Astrocyte (in vitro differentiated cells and primary cell): ENCODE measurements around the gene CD244. TPM values are rescaled to one million over a fixed set of nuclear protein-coding genes. Genes with fewer than 3 reads are reported as not detected.

Experiments used
- DNase-seq: peaks from one replicate; pipeline ENCODE4 v3.0.0-alpha.2; 2010; ENCODE audit warnings: low read depth
- FAIRE-seq: peaks from 2 replicates; lab custom pipeline; 2011; peaks lifted over from hg19 to GRCh38; lab: Jason Lieb, UNC
- H2AFZ ChIP-seq: 2 replicates; pipeline ENCODE4 v1.6.0; 2012; ENCODE audit warnings: low read depth, low read length, inconsistent platforms
- H3K27ac ChIP-seq: 2 replicates; pipeline ENCODE4 v1.5.1; 2011; ENCODE audit warnings: low read depth, low read length, inconsistent platforms
- H3K27me3 ChIP-seq: 2 replicates; pipeline ENCODE4 v1.6.0; 2011; ENCODE audit warnings: low read length, inconsistent platforms; ENCODE audit not compliant: insufficient read depth
- H3K36me3 ChIP-seq: 2 replicates; pipeline ENCODE4 v1.5.1; 2011; ENCODE audit warnings: low read length, inconsistent platforms; ENCODE audit not compliant: insufficient read depth
- H3K4me1 ChIP-seq: 2 replicates; pipeline ENCODE4 v1.5.1; 2011; ENCODE audit warnings: low read length, inconsistent platforms; ENCODE audit not compliant: insufficient read depth
- H3K4me2 ChIP-seq: 2 replicates; pipeline ENCODE4 v1.6.0; 2012; ENCODE audit warnings: low read length, inconsistent platforms
- H3K4me3 ChIP-seq: 2 replicates; pipeline ENCODE4 v1.5.1; 2011; ENCODE audit warnings: low read depth, mild to moderate bottlenecking, low read length, inconsistent platforms; ENCODE audit not compliant: insufficient read depth
- H3K79me2 ChIP-seq: 2 replicates; pipeline ENCODE4 v1.6.0; 2012; ENCODE audit warnings: mild to moderate bottlenecking, low read length, inconsistent platforms; ENCODE audit not compliant: insufficient read depth
- H3K9ac ChIP-seq: 2 replicates; pipeline ENCODE4 v1.6.0; 2012; ENCODE audit warnings: mild to moderate bottlenecking, low read length, inconsistent platforms
- H3K9me3 ChIP-seq: 2 replicates; pipeline ENCODE4 v1.5.1; 2012; ENCODE audit warnings: low read depth, mild to moderate bottlenecking, low read length, inconsistent platforms; ENCODE audit not compliant: insufficient read depth
- H4K20me1 ChIP-seq: 2 replicates; pipeline ENCODE4 v1.6.0; 2012; ENCODE audit warnings: low read length, inconsistent platforms; ENCODE audit not compliant: insufficient read depth
- H3K27ac Mint-ChIP-seq: one replicate; pipeline ENCODE4 v1.8.0; 2021; ENCODE audit warnings: mild to moderate bottlenecking, mixed read lengths; ENCODE audit not compliant: unreplicated experiment
- H3K27me3 Mint-ChIP-seq: one replicate; pipeline ENCODE4 v1.8.0; 2021; ENCODE audit warnings: low read depth, mixed read lengths; ENCODE audit not compliant: unreplicated experiment
- H3K36me3 Mint-ChIP-seq: one replicate; pipeline ENCODE4 v1.8.0; 2021; ENCODE audit warnings: low read depth, mixed read lengths; ENCODE audit not compliant: unreplicated experiment
- H3K4me1 Mint-ChIP-seq: one replicate; pipeline ENCODE4 v1.8.0; 2021; ENCODE audit warnings: low read depth, mixed read lengths; ENCODE audit not compliant: unreplicated experiment
- H3K4me3 Mint-ChIP-seq: one replicate; pipeline ENCODE4 v1.8.0; 2021; ENCODE audit warnings: mild to moderate bottlenecking, moderate library complexity, mixed read lengths; ENCODE audit not compliant: unreplicated experiment
- H3K9me3 Mint-ChIP-seq: one replicate; pipeline ENCODE4 v1.8.0; 2021; ENCODE audit warnings: mild to moderate bottlenecking, mixed read lengths; ENCODE audit not compliant: unreplicated experiment
- CTCF ChIP-seq: IDR thresholded peaks from 2 replicates; pipeline ENCODE4 v1.5.1; 2011; ENCODE audit warnings: low read depth, mild to moderate bottlenecking, inconsistent platforms, low read length, moderate library complexity; ENCODE audit not compliant: insufficient read depth
- EZH2 ChIP-seq: IDR thresholded peaks from 2 replicates; pipeline ENCODE4 v1.6.1; 2012; ENCODE audit warnings: mild to moderate bottlenecking, low read length, inconsistent platforms; ENCODE audit not compliant: insufficient read depth
- total RNA-seq: library from RNA; stranded (reverse); gene quantifications from 2 replicates; pipeline ENCODE4 v1.2.1, GENCODE V29; 2021

The CD244 gene
- total RNA-seq, 1 donor from 2014 or later = not detected

GRCh38 chr1:160891474-160891873 is 28.8 kb upstream of the CD244 start:
- Mint-ChIP-seq H3K27me3 (peaks cover 10% of the 10 kb centered on the region), H3K27ac (no peak overlapping the region), H3K4me3 (no peak overlapping the region), H3K9me3 (peaks cover 6% of the 10 kb centered on the region), H3K36me3 (no peaks in the 10 kb centered on the region), H3K4me1 (no peaks in the 10 kb centered on the region)
- Histone ChIP-seq H4K20me1 (no peaks in the 10 kb centered on the region), H3K36me3 (no peaks in the 10 kb centered on the region), H3K4me1 (no peaks in the 10 kb centered on the region), H3K4me2 (no peak overlapping the region), H3K4me3 (no peak overlapping the region), H2AFZ (no peak overlapping the region), H3K79me2 (no peaks in the 10 kb centered on the region), H3K9me3 (no peaks in the 10 kb centered on the region), H3K27ac (no peak overlapping the region), H3K9ac (no peak overlapping the region), H3K27me3 (no peaks in the 10 kb centered on the region)
- no peak for TF ChIP-seq EZH2
- TF ChIP-seq CTCF = no peak
- no peak for FAIRE-seq
- DNase-seq = no peak

- H3K27me3 Mint-ChIP-seq = peaks cover 4% of the 10 kb centered on the region
- no peak overlapping the region for H3K4me3 Mint-ChIP-seq
- H3K36me3 ChIP-seq = no peaks in the 10 kb centered on the region
- H3K36me3 Mint-ChIP-seq = no peaks in the 10 kb centered on the region
- peaks cover 3% of the 10 kb centered on the region for H3K9me3 Mint-ChIP-seq
- no peak overlapping the region for H3K27ac ChIP-seq
- H2AFZ ChIP-seq = no peak overlapping the region
- H3K4me3 ChIP-seq = no peak overlapping the region
- H3K79me2 ChIP-seq = no peaks in the 10 kb centered on the region
- no peak for FAIRE-seq
- H4K20me1 ChIP-seq = no peaks in the 10 kb centered on the region
- DNase-seq = no peak
- H3K27me3 ChIP-seq = no peaks in the 10 kb centered on the region
- no peaks in the 10 kb centered on the region for H3K4me1 ChIP-seq
- H3K4me2 ChIP-seq = no peak overlapping the region
- H3K9me3 ChIP-seq = no peaks in the 10 kb centered on the region
- H3K27ac Mint-ChIP-seq = no peak overlapping the region
- no peak overlapping the region for H3K9ac ChIP-seq
- TF ChIP-seq EZH2 = no peak
- TF ChIP-seq CTCF = no peak
- no peaks in the 10 kb centered on the region for H3K4me1 Mint-ChIP-seq
Measured at GRCh38 chr1:160888926-160889325, 26.2 kb upstream of the CD244 start.

- no peak overlapping the region for H3K4me3 Mint-ChIP-seq
- no peaks in the 10 kb centered on the region for H3K36me3 ChIP-seq
- DNase-seq (no peak), FAIRE-seq (no peak)
- H3K9me3 ChIP-seq = no peaks in the 10 kb centered on the region
- no peaks in the 10 kb centered on the region for H3K36me3 Mint-ChIP-seq
- H3K4me1 ChIP-seq = no peaks in the 10 kb centered on the region
- H3K79me2 ChIP-seq = no peaks in the 10 kb centered on the region
- H3K4me3 ChIP-seq = no peak overlapping the region
- no peak overlapping the region for H3K27ac ChIP-seq
- H2AFZ ChIP-seq = no peak overlapping the region
- H3K4me1 Mint-ChIP-seq = no peaks in the 10 kb centered on the region
- no peaks in the 10 kb centered on the region for H4K20me1 ChIP-seq
- no peak overlapping the region for H3K9ac ChIP-seq
- peaks cover 2% of the 10 kb centered on the region for H3K27me3 Mint-ChIP-seq
- no peak overlapping the region for H3K4me2 ChIP-seq
- no peaks in the 10 kb centered on the region for H3K27me3 ChIP-seq
- no peak overlapping the region for H3K27ac Mint-ChIP-seq
- peaks cover under 1% of the 10 kb centered on the region for H3K9me3 Mint-ChIP-seq
- no peak for TF ChIP-seq CTCF
- no peak for TF ChIP-seq EZH2
Measured at GRCh38 chr1:160887071-160887470, 24.4 kb upstream of the CD244 start.
